DOHH2 (cell line): ENCODE measurements around the gene SEPHS1.
"Not testable (repeated sequence)": the region's sequence is repeated elsewhere in the genome, so short reads cannot be mapped to it uniquely, and the experiment has no call there.

ENCODE experiments used
- H3F3A ChIP-seq: fragments of 200-600 bp; sonication (generic), shearing (Covaris generic); 2 replicates; pipeline ENCODE4 v1.6.0; 2016; ENCODE audit warnings: antibody characterized with exemption, mild to moderate bottlenecking; ENCODE audit not compliant: control insufficient read depth, insufficient read depth
- H3K27ac ChIP-seq: fragments of 200-600 bp; sonication (generic); 2 replicates; pipeline ENCODE4 v1.5.1; 2014; ENCODE audit warnings: low read depth, mild to moderate bottlenecking, low read length, moderate library complexity
- H3K27me3 ChIP-seq: fragments of 200-600 bp; sonication (generic); 2 replicates; pipeline ENCODE4 v1.6.1; 2014; ENCODE audit warnings: mild to moderate bottlenecking, low read length, mixed read lengths; ENCODE audit not compliant: control insufficient read depth
- H3K36me3 ChIP-seq: fragments of 200-600 bp; sonication (generic); 2 replicates; pipeline ENCODE4 v1.6.1; 2014; ENCODE audit warnings: mild to moderate bottlenecking, low read length, moderate library complexity, mixed read lengths; ENCODE audit not compliant: control insufficient read depth
- H3K4me1 ChIP-seq: fragments of 200-600 bp; sonication (generic); 2 replicates; pipeline ENCODE4 v1.6.1; 2014; ENCODE audit warnings: mild to moderate bottlenecking, low read length, mixed read lengths; ENCODE audit not compliant: control insufficient read depth
- H3K4me2 ChIP-seq: fragments of 200-600 bp; sonication (generic); 2 replicates; pipeline ENCODE4 v1.6.0; 2014; ENCODE audit warnings: mild to moderate bottlenecking, low read length, moderate library complexity
- H3K4me3 ChIP-seq: fragments of 200-600 bp; sonication (generic); 2 replicates; pipeline ENCODE4 v1.5.1; 2014; ENCODE audit warnings: mild to moderate bottlenecking, low read length, mixed read lengths
- H3K79me2 ChIP-seq: fragments of 200-600 bp; sonication (generic); 2 replicates; pipeline ENCODE4 v1.6.1; 2014; ENCODE audit warnings: mild to moderate bottlenecking, low read length, mixed read lengths; ENCODE audit not compliant: control insufficient read depth
- H3K9me2 ChIP-seq: fragments of 200-600 bp; sonication (generic); replicated peaks from 2 replicates; pipeline ENCODE4 v1.6.1; 2014; ENCODE audit warnings: mild to moderate bottlenecking, low read length, mixed read lengths; ENCODE audit not compliant: control insufficient read depth
- H3K9me3 ChIP-seq: fragments of 200-600 bp; sonication (generic); 2 replicates; pipeline ENCODE4 v1.6.1; 2014; ENCODE audit warnings: antibody characterized with exemption, low read length, mixed read lengths; ENCODE audit not compliant: control insufficient read depth, insufficient read depth
- H4K20me1 ChIP-seq: fragments of 200-600 bp; sonication (generic); 2 replicates; pipeline ENCODE4 v1.6.0; 2014; ENCODE audit warnings: low read depth, mild to moderate bottlenecking, antibody characterized with exemption, low read length, moderate library complexity; ENCODE audit not compliant: control insufficient read depth, insufficient read depth
- CTCF ChIP-seq: fragments of 200-600 bp; sonication (generic); IDR thresholded peaks from one replicate; pipeline ENCODE4 v1.5.1; 2014; ENCODE audit warnings: antibody characterized with exemption, mild to moderate bottlenecking, low read depth, low read length; ENCODE audit not compliant: poor library complexity, severe bottlenecking
- EZH2phosphoT487 ChIP-seq: fragments of 200-600 bp; sonication (generic); IDR thresholded peaks from 2 replicates; pipeline ENCODE4 v1.6.1; 2017; ENCODE audit warnings: borderline replicate concordance, mild to moderate bottlenecking, antibody characterized with exemption, low read length, moderate library complexity, mixed read lengths

SEPHS1 gene

GRCh38 chr10:13276749-13277365 is 71.2 kb downstream of the SEPHS1 start:
- peaks cover 41% of the 10 kb centered on the region for H3K4me1 ChIP-seq
- H3K4me3 ChIP-seq = no peak overlapping the region
- no peaks in the 10 kb centered on the region for H3K9me3 ChIP-seq
- no peaks in the 10 kb centered on the region for H3K27me3 ChIP-seq
- no peaks in the 10 kb centered on the region; the same call in 1 of the 2 replicates for H3K36me3 ChIP-seq
- no peaks in the 10 kb centered on the region for H4K20me1 ChIP-seq
- H3F3A ChIP-seq = peaks cover 21% of the 10 kb centered on the region
- no peaks in the 10 kb centered on the region for H3K9me2 ChIP-seq
- no peak overlapping the region for H3K4me2 ChIP-seq
- no peak for TF ChIP-seq EZH2phosphoT487
- peak; percentile 11 for TF ChIP-seq CTCF
- H3K79me2 ChIP-seq = no peaks in the 10 kb centered on the region
- H3K27ac ChIP-seq = no peak overlapping the region

GRCh38 chr10:13276146-13276545 is 71.9 kb downstream of the SEPHS1 start:
- H3K9me3 ChIP-seq, H3K36me3 ChIP-seq: not testable (repeated sequence)
- peaks cover 26% of the 10 kb centered on the region for H3F3A ChIP-seq

DNA sequence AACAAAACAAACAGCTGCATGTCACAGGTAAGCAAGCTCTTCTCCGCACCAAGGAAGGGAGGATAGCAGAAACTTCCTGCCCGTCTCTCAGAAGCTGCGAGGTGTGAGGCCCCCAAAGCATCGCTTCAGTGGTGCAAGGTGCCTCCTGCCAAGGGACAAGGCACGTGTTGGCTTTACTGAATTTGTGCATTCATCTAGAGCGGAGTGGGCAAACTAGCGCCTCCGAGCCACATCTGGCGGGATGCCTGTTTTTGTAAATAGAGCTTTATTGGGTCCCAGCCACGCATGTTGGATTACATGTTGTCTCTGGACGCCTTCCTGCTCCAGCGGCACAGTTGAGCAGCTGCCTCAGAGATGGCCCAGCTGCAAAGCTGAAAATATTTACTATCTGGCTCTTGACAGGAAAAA is 75.9 kb downstream of the SEPHS1 start:
- Histone ChIP-seq H3K79me2 (no peaks in the 10 kb centered on the region), H3K9me2 (no peaks in the 10 kb centered on the region), H3K4me3 (peak overlapping the region; percentile 67), H3K27ac (peak overlapping the region; percentile 97), H3K36me3 (no peaks in the 10 kb centered on the region), H3F3A (peaks cover 31% of the 10 kb centered on the region), H3K27me3 (no peaks in the 10 kb centered on the region), H3K4me1 (peaks cover 75% of the 10 kb centered on the region), H3K9me3 (no peaks in the 10 kb centered on the region), H4K20me1 (no peaks in the 10 kb centered on the region), H3K4me2 (peak overlapping the region; percentile 81)
- TF ChIP-seq EZH2phosphoT487 (no peak), CTCF (no peak)

More at GRCh38 chr10:13276146-13276545, 71.9 kb downstream of the SEPHS1 start:
- not testable (repeated sequence) for H3K27ac ChIP-seq, H3K9me2 ChIP-seq, H3K4me3 ChIP-seq, H4K20me1 ChIP-seq, H3K27me3 ChIP-seq, H3K79me2 ChIP-seq, H3K4me2 ChIP-seq
- H3K4me1 ChIP-seq = peaks cover 48% of the 10 kb centered on the region

- Histone ChIP-seq H3K9me2 (no peaks in the 10 kb centered on the region), H3K4me1 (peaks cover 74% of the 10 kb centered on the region), H3K4me3 (peak overlapping the region; percentile 67), H3K36me3 (no peaks in the 10 kb centered on the region), H3K9me3 (no peaks in the 10 kb centered on the region), H3K27me3 (no peaks in the 10 kb centered on the region), H3K79me2 (no peaks in the 10 kb centered on the region), H3K27ac (peak overlapping the region; percentile 97), H3F3A (peaks cover 31% of the 10 kb centered on the region), H3K4me2 (peak overlapping the region; percentile 81), H4K20me1 (no peaks in the 10 kb centered on the region)
- peak; percentile 91 for TF ChIP-seq CTCF
- TF ChIP-seq EZH2phosphoT487 = no peak
Measured at GRCh38 chr10:13271552-13272163, 76.4 kb downstream of the SEPHS1 start.
